K562 (cell line): ENCODE results near the gene EPN3. TPM values are rescaled to one million over a fixed set of nuclear protein-coding genes. Genes with fewer than 3 reads are reported as not detected.

Experiments used
- ATAC-seq: fragments of 200-7000 bp; cut with Tn5 transposase; 3 replicates; pipeline ENCODE4 v1.9.1; 2020; ENCODE audit warnings: moderate library complexity
- BruUV-seq: library from RNA; stranded (reverse); fragments of 400-500 nt; replicated peaks from 2 replicates; lab custom pipeline; 2021; lab: Mats Ljungman, UMichigan
- CTCF ChIA-PET: fragments of 300-600 bp; formaldehyde crosslinking; extraction: SDS; loops from one replicate; lab custom pipeline; 2021; ENCODE audit warnings: low intra/inter-chr PET ratio; lab: Yijun Ruan, JAX
- POLR2A ChIA-PET: fragments of 300-600, 350-650 bp; sonication (Branson Sonifier 250); formaldehyde crosslinking; extraction: SDS; loops from one replicate; lab custom pipeline; 2021; ENCODE audit warnings: antibody characterized with exemption, inconsistent platforms; lab: Yijun Ruan, JAX
- DNase-seq, 4 experiments: peaks; one replicate each; pipeline versions ENCODE4 v3.0.0 to v3.0.0-alpha.2; 2011 to 2018; ENCODE audit warnings: low spot score in 3 of 4, mixed read lengths in 3 of 4; ENCODE audit errors: extremely low read depth in 1 of 4
- FAIRE-seq: peaks from 2 replicates; lab custom pipeline; 2011; peaks lifted over from hg19 to GRCh38; lab: Jason Lieb, UNC
- H2AFZ ChIP-seq: 2 replicates; pipeline ENCODE4 v1.6.0; 2011; ENCODE audit warnings: low read depth, low read length, control low read depth, inconsistent platforms
- H3K27ac ChIP-seq: fragments of 200-600 bp; 3 replicates; pipeline ENCODE4 v1.8.0; 2011; ENCODE audit warnings: low read depth, mild to moderate bottlenecking, control low read depth, inconsistent platforms, low read length, moderate library complexity, mixed read lengths; ENCODE audit errors: extremely low read depth
- H3K27me3 ChIP-seq, 2 experiments: fragments of 300-600 bp in 1 of 2; 2 replicates in 1 of 2; 3 replicates in 1 of 2; pipeline versions ENCODE4 v1.6.0 to v1.8.0; 2011; ENCODE audit warnings: inconsistent platforms in 2 of 2, low read length in 2 of 2, mild to moderate bottlenecking in 1 of 2, mixed read lengths in 1 of 2, moderate library complexity in 1 of 2; ENCODE audit not compliant: control insufficient read depth in 2 of 2, insufficient read depth in 2 of 2
- H3K36me3 ChIP-seq: fragments of 300-600 bp; 3 replicates; pipeline ENCODE4 v1.8.0; 2011; ENCODE audit warnings: mild to moderate bottlenecking, low read length, inconsistent platforms; ENCODE audit not compliant: control insufficient read depth, insufficient read depth
- H3K4me1 ChIP-seq, 2 experiments: fragments of 200-600 bp in 1 of 2; replicated peaks in 1 of 2; 2 replicates in 1 of 2; 3 replicates in 1 of 2; pipeline versions ENCODE4 v1.5.1 to v1.8.0; 2011; ENCODE audit warnings: inconsistent platforms in 2 of 2, low read length in 2 of 2, mild to moderate bottlenecking in 1 of 2, mixed read lengths in 1 of 2, moderate library complexity in 1 of 2; ENCODE audit not compliant: control insufficient read depth in 2 of 2, insufficient read depth in 2 of 2
- H3K4me2 ChIP-seq: 2 replicates; pipeline ENCODE4 v1.6.1; 2011; ENCODE audit warnings: low read length, control low read depth, inconsistent platforms, mixed read lengths; ENCODE audit not compliant: insufficient read depth
- H3K4me3 ChIP-seq: fragments of 200-600 bp; sonication (generic), shearing (Covaris generic); 2 replicates; pipeline ENCODE4 v1.5.1; 2016; ENCODE audit warnings: control low read depth, inconsistent platforms
- H3K79me2 ChIP-seq: fragments of 200-600 bp; 3 replicates; pipeline ENCODE4 v1.8.0; 2011; ENCODE audit warnings: low read length, inconsistent platforms; ENCODE audit not compliant: control insufficient read depth, insufficient read depth
- H3K9ac ChIP-seq, 2 experiments: 2 replicates each; pipeline versions ENCODE4 v1.6.0 to v1.6.1; 2011; ENCODE audit warnings: low read depth in 2 of 2, low read length in 2 of 2, control low read depth in 1 of 2, inconsistent platforms in 1 of 2, mild to moderate bottlenecking in 1 of 2, mixed read lengths in 1 of 2; ENCODE audit not compliant: insufficient read depth in 1 of 2
- H3K9me1 ChIP-seq: one replicate; pipeline ENCODE4 v1.6.0; 2011; ENCODE audit warnings: inconsistent platforms, mild to moderate bottlenecking, low read length, moderate library complexity; ENCODE audit not compliant: control insufficient read depth, insufficient read depth
- H3K9me3 ChIP-seq: replicated peaks from 2 replicates; pipeline ENCODE4 v1.5.1; 2011; ENCODE audit warnings: low read depth, low read length, inconsistent platforms; ENCODE audit not compliant: control insufficient read depth, insufficient read depth
- H4K20me1 ChIP-seq: replicated peaks from 2 replicates; pipeline ENCODE4 v1.6.1; 2011; ENCODE audit warnings: low read length, inconsistent platforms, mixed read lengths; ENCODE audit not compliant: control insufficient read depth, insufficient read depth
- GATAD2A ChIP-seq: fragments of 450-650 bp; IDR thresholded peaks from 2 replicates; pipeline ENCODE4 v1.6.1; 2017
- HNRNPL ChIP-seq: fragments of 200-400 bp; formaldehyde crosslinking; IDR thresholded peaks from 2 replicates; pipeline ENCODE4 v1.6.1; 2017; ENCODE audit warnings: low read depth, mild to moderate bottlenecking, low read length
- HNRNPUL1 ChIP-seq: fragments of 200-400 bp; formaldehyde crosslinking; IDR thresholded peaks from 2 replicates; pipeline ENCODE4 v1.6.1; 2017; ENCODE audit warnings: low read length
- MYNN ChIP-seq, 2 experiments: sonication (generic); formaldehyde crosslinking in 1 of 2; IDR thresholded peaks; 2 replicates each; pipeline versions ENCODE4 v1.5.0 to v1.6.1; 2016 to 2020; ENCODE audit warnings: antibody characterized with exemption in 1 of 2, missing genetic modification reagents in 1 of 2
- RBFOX2 ChIP-seq: fragments of 200-400 bp; formaldehyde crosslinking; IDR thresholded peaks from 2 replicates; pipeline ENCODE4 v1.6.1; 2017; ENCODE audit warnings: low read depth, mild to moderate bottlenecking, low read length, moderate library complexity
- WGBS: fragments of 100-300 bp; shearing (Covaris generic); methylation state at CpG from one replicate; pipeline ENCODE4 v1.1.6; 2016; ENCODE audit warnings: low coverage, mixed read lengths; ENCODE audit not compliant: insufficient coverage; ENCODE audit errors: missing lambda C conversion rate; 5-methylcytosine and 5-hydroxymethylcytosine counted together
- in situ Hi-C: fragments of 300-500 bp; cut with MboI; formaldehyde crosslinking; loops from 4 replicates; pipeline ENCODE4 v1.15.0; 2018; ENCODE audit warnings: inconsistent platforms, mixed read lengths
- intact Hi-C: fragments of 100-400 bp; cut with micrococcal nuclease; formaldehyde crosslinking; loops from 2 replicates; pipeline ENCODE4 v1.14.2; 2022
- polyA plus RNA-seq, 8 experiments: library from polyadenylated mRNA; depleted of rRNA in 4 of 8; stranded (reverse) in 5 of 8; unstranded in 3 of 8; fragments of >200 nt; fragmentation: Nextera tagmentation in 2 of 8; fragmentation: Illumina TruSeq in 1 of 8; extraction: Ambion mirVana in 2 of 8; extraction: Trizol in 1 of 8; gene quantifications; 2 replicates each; pipeline versions ENCODE4 v1.2.1 to v1.2.3, GENCODE V29; 2011 to 2014; ENCODE audit warnings: inconsistent platforms in 1 of 8, missing spikeins in 1 of 8
- total RNA-seq, 7 experiments: library from RNA; depleted of rRNA in 6 of 7; stranded (reverse); fragments of >200 nt in 6 of 7; fragmentation: Illumina TruSeq in 2 of 7; extraction: Trizol in 2 of 7; gene quantifications; 2 replicates each; pipeline versions ENCODE4 v1.2.1 to v1.2.3, GENCODE V29; 2011 to 2021; ENCODE audit warnings: low replicate concordance in 1 of 7

EPN3 gene
- total and polyA plus RNA-seq, 9 of the 15 experiments (the other 6 are each of a cell fraction or from before 2014, with no cell fraction given): 0.16 TPM; not detected in 8

GRCh38 chr17:50495918-50496317 lies 36.6 kb upstream of the EPN3 start:
- in situ Hi-C loops: no loop called here
- ChIA-PET POLR2A (interaction anchor here (0.6 kb wide), 1 partner anchor 1060 kb away, joined by 3 read pairs; no protein-coding TSS in a partner anchor), CTCF (no interaction called here)
- 26% methylated on average over 8 of the region's 8 CpGs for WGBS
- Histone ChIP-seq H3K27me3 (no peaks in the 10 kb centered on the region; a peak in 1 of 5 replicates), H3K9me1 (no peaks in the 10 kb centered on the region), H2AFZ (no peak overlapping the region), H3K36me3 (no peaks in the 10 kb centered on the region), H3K79me2 (no peaks in the 10 kb centered on the region), H3K4me2 (no peak overlapping the region), H3K9me3 (no peaks in the 10 kb centered on the region), H3K4me3 (no peak overlapping the region), H3K27ac (no peak overlapping the region), H4K20me1 (no peaks in the 10 kb centered on the region), H3K9ac (no peak overlapping the region), H3K4me1 (no peaks in the 10 kb centered on the region; a peak in 2 of 5 replicates)
- no peak for ATAC-seq
- DNase-seq: no peak
- FAIRE-seq: no peak
- intact Hi-C loops: no loop called here
- BruUV-seq: no TSS peak
- TF ChIP-seq MYNN (IDR thresholded peaks at IDR 0.05) (no peak), MYNN (CRISPR knock-in tag; IDR thresholded peaks at IDR 0.05) (no peak), GATAD2A (no peak), HNRNPL (no peak), HNRNPUL1 (no peak), RBFOX2 (no peak)
